Measurements from ENCODE around the gene MRPL34.

The MRPL34 gene

GRCh38 chr19:17311455-17312188 lies 6.0 kb downstream of the MRPL34 start:
- H3K9me3 ChIP-seq (ENCODE audit: control insufficient read depth, insufficient read depth, low read length) = no peaks in the 10 kb centered on the region
- H3K4me1 ChIP-seq (ENCODE audit: control insufficient read depth, insufficient read depth, low read length) = peaks cover 6% of the 10 kb centered on the region
- H3K27ac ChIP-seq (ENCODE audit: low read depth, low read length) = peak overlapping the region; percentile 80
- H3K4me3 ChIP-seq (ENCODE audit: low read depth, low read length) = no peak overlapping the region
- peaks cover 32% of the 10 kb centered on the region for H3K36me3 ChIP-seq (ENCODE audit: control insufficient read depth, insufficient read depth, low read length)
- no peak overlapping the region for H3K9ac ChIP-seq (ENCODE audit: low read depth, low read length)
- no peaks in the 10 kb centered on the region for H3K27me3 ChIP-seq (ENCODE audit: control insufficient read depth, insufficient read depth, low read length)

GRCh38 chr19:17312189-17313113 lies 6.8 kb downstream of the MRPL34 start:
- peaks cover 32% of the 10 kb centered on the region for H3K36me3 ChIP-seq (ENCODE audit: control insufficient read depth, insufficient read depth, low read length)
- peaks cover 6% of the 10 kb centered on the region for H3K4me1 ChIP-seq (ENCODE audit: control insufficient read depth, insufficient read depth, low read length)
- no peaks in the 10 kb centered on the region for H3K9me3 ChIP-seq (ENCODE audit: control insufficient read depth, insufficient read depth, low read length)
- peak overlapping the region; percentile 80 for H3K27ac ChIP-seq (ENCODE audit: low read depth, low read length)
- H3K4me3 ChIP-seq (ENCODE audit: low read depth, low read length) = no peak overlapping the region
- no peak overlapping the region for H3K9ac ChIP-seq (ENCODE audit: low read depth, low read length)
- no peaks in the 10 kb centered on the region for H3K27me3 ChIP-seq (ENCODE audit: control insufficient read depth, insufficient read depth, low read length)

GRCh38 chr19:17314007-17314593 lies 8.4 kb downstream of the MRPL34 start:
- Histone ChIP-seq H3K9me3 (ENCODE audit: control insufficient read depth, insufficient read depth, low read length) (no peaks in the 10 kb centered on the region), H3K4me3 (ENCODE audit: low read depth, low read length) (no peak overlapping the region), H3K9ac (ENCODE audit: low read depth, low read length) (no peak overlapping the region), H3K27me3 (ENCODE audit: control insufficient read depth, insufficient read depth, low read length) (no peaks in the 10 kb centered on the region), H3K27ac (ENCODE audit: low read depth, low read length) (no peak overlapping the region), H3K36me3 (ENCODE audit: control insufficient read depth, insufficient read depth, low read length) (peaks cover 34% of the 10 kb centered on the region), H3K4me1 (ENCODE audit: control insufficient read depth, insufficient read depth, low read length) (peaks cover 6% of the 10 kb centered on the region)

DNA sequence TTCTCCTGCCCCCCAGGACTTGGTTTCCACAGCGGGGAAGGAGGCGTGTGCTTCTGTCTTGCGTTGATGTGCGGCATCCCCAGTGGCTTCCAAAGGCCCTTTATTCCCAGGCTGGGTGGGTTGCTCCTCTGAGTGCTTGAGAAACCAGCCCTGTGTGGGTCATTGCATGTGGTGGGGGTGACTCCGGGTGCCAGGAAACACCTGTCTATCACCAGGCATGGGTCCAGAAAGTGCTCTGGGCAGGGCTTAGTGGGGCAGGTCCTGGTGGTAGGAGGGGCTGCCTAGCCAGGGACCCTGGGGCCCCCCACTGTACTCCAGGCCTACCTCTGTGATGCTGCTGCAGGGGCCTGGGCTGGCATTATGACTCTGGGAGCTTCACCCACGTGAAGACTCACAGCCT lies 13.3 kb downstream of the MRPL34 start:
- Histone ChIP-seq H3K9ac (ENCODE audit: low read depth, low read length) (no peak overlapping the region), H3K4me3 (ENCODE audit: low read depth, low read length) (no peak overlapping the region), H3K27ac (ENCODE audit: low read depth, low read length) (no peak overlapping the region), H3K27me3 (ENCODE audit: control insufficient read depth, insufficient read depth, low read length) (no peaks in the 10 kb centered on the region), H3K4me1 (ENCODE audit: control insufficient read depth, insufficient read depth, low read length) (no peaks in the 10 kb centered on the region), H3K9me3 (ENCODE audit: control insufficient read depth, insufficient read depth, low read length) (no peaks in the 10 kb centered on the region), H3K36me3 (ENCODE audit: control insufficient read depth, insufficient read depth, low read length) (peaks cover 41% of the 10 kb centered on the region)

DNA sequence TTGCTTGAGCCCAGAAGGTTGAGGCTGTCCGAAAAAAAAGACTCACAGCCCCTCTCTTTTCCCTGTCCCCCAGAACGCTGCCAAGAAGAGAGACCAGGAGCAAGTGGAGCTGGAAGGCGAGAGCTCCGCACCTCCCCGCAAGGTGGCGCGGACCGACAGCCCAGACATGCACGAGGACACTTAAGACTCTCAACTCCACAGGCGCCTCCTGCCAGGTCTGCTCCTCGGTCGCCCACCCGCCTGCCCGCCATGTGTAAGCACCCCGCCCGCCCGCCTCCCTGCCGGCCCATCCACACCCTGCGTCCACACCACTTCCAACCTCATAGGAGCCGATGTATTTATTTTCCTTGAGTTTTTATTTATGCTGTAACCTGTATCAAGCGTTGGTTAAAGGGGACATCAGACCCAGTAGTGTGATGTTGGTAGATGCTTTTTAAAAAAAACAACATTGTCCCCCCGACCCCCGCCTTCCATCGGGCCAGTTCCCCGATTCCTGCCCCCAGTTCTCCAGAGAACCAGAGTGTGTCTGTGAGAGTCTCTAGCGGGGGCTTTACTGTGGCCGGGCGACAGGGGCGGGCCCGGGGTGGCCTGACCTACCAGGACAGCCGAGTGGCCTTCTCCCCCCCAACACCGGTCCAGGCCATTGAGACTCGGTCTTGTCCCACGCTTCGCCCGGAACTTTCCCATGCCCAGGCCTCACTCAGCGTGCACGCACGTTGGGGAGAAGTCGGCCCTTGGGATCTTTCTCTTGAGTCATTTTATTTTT lies 14.0 kb downstream of the MRPL34 start:
- Histone ChIP-seq H3K4me3 (ENCODE audit: low read depth, low read length) (no peak overlapping the region), H3K9ac (ENCODE audit: low read depth, low read length) (no peak overlapping the region), H3K27me3 (ENCODE audit: control insufficient read depth, insufficient read depth, low read length) (no peaks in the 10 kb centered on the region), H3K4me1 (ENCODE audit: control insufficient read depth, insufficient read depth, low read length) (no peaks in the 10 kb centered on the region), H3K27ac (ENCODE audit: low read depth, low read length) (no peak overlapping the region), H3K36me3 (ENCODE audit: control insufficient read depth, insufficient read depth, low read length) (peaks cover 39% of the 10 kb centered on the region), H3K9me3 (ENCODE audit: control insufficient read depth, insufficient read depth, low read length) (no peaks in the 10 kb centered on the region)

DNA sequence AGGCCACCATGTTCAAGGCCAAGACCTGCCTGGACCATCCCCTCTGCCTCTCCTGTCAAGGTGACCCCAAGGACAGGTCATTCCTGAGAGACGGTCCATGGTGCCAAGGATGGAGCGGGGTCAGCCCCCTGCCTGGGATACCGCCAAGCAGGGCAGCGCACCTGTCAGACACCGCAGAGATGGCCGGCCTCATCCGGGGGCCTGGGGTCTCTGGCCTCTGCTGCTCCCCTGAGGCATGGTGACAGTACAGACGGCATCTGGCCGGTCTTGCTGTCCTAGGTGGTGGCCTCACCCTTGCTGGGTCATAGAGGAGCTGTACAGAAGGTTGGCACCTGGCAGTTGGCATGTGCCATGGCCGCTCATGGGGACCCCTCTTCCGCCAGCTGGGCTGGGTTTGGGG lies 14.8 kb downstream of the MRPL34 start:
- Histone ChIP-seq H3K9ac (ENCODE audit: low read depth, low read length) (no peak overlapping the region), H3K27ac (ENCODE audit: low read depth, low read length) (no peak overlapping the region), H3K27me3 (ENCODE audit: control insufficient read depth, insufficient read depth, low read length) (no peaks in the 10 kb centered on the region), H3K4me1 (ENCODE audit: control insufficient read depth, insufficient read depth, low read length) (no peaks in the 10 kb centered on the region), H3K4me3 (ENCODE audit: low read depth, low read length) (no peak overlapping the region), H3K36me3 (ENCODE audit: control insufficient read depth, insufficient read depth, low read length) (peaks cover 41% of the 10 kb centered on the region), H3K9me3 (ENCODE audit: control insufficient read depth, insufficient read depth, low read length) (no peaks in the 10 kb centered on the region)

DNA sequence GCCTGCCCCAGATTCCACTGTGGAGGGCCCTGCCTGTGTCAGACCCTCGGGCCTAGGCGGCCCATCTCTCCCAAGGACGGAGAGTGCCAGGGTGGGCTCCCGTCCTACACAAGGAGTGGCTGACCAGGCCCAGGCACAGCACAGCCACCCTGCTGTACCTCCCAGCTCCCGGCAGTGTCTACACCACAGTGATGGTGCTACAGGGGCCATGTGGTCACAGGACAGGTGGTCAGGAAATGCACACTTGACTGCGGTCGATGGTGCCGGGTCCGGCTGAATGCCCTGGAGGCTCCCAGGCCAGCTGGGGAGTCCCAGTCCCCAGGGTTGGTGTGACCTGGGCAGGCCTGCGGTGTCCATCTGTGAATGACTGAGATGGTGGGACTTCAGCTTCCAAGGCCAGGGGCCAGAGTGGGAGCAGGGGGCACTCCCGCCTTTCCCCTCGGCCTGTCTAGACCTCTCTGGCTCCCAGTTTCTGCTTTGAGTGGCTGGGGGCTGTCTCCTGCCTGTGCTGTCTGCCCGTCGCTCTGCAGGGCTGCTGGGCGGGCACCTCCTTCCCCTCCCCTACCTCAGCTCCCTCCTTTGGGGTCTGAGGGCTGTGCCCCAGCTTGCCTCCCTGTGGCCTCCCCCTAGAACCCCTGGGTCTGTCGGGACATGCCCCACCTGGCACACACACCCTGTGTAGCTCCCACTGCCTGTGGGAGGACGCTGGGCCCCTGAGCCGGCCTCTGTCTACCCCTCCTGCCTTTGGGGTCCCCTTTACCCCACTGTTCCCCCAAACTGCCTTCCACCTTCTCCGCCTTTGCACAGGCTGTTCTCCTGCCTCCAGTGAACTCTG lies 16.2 kb downstream of the MRPL34 start:
- no peaks in the 10 kb centered on the region for H3K9me3 ChIP-seq (ENCODE audit: control insufficient read depth, insufficient read depth, low read length)
- peaks cover 43% of the 10 kb centered on the region for H3K36me3 ChIP-seq (ENCODE audit: control insufficient read depth, insufficient read depth, low read length)
- no peak overlapping the region for H3K9ac ChIP-seq (ENCODE audit: low read depth, low read length)
- peak overlapping the region; percentile 50 for H3K27ac ChIP-seq (ENCODE audit: low read depth, low read length)
- H3K27me3 ChIP-seq (ENCODE audit: control insufficient read depth, insufficient read depth, low read length) = no peaks in the 10 kb centered on the region
- no peak overlapping the region for H3K4me3 ChIP-seq (ENCODE audit: low read depth, low read length)
- H3K4me1 ChIP-seq (ENCODE audit: control insufficient read depth, insufficient read depth, low read length) = no peaks in the 10 kb centered on the region

DNA sequence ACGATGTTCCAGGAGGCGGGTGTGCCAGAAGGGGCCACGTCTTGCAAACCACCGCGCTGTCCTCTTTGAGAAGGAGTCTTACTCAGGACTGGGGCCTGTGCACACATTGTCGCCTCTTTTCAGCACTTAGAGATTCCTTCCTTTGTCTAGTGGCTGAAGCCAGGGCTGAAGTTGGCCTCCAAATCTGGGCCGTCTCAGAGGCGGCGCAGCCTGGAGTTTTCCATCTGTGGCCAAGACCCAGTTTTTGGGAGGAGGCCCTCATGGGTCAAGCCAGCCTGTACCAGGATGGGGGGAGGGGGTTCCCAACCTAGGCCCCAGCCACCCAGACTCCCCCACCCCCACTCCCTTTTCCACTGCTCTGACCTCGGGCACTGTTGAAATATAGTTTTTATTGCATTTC lies 17.2 kb downstream of the MRPL34 start:
- Histone ChIP-seq H3K36me3 (ENCODE audit: control insufficient read depth, insufficient read depth, low read length) (peaks cover 44% of the 10 kb centered on the region), H3K27me3 (ENCODE audit: control insufficient read depth, insufficient read depth, low read length) (no peaks in the 10 kb centered on the region), H3K27ac (ENCODE audit: low read depth, low read length) (peak overlapping the region; percentile 50), H3K4me1 (ENCODE audit: control insufficient read depth, insufficient read depth, low read length) (no peaks in the 10 kb centered on the region), H3K9ac (ENCODE audit: low read depth, low read length) (no peak overlapping the region), H3K9me3 (ENCODE audit: control insufficient read depth, insufficient read depth, low read length) (no peaks in the 10 kb centered on the region), H3K4me3 (ENCODE audit: low read depth, low read length) (no peak overlapping the region)

GRCh38 chr19:17323300-17323963 lies 17.8 kb downstream of the MRPL34 start:
- H3K4me3 ChIP-seq (ENCODE audit: low read depth, low read length) = no peak overlapping the region
- H3K27ac ChIP-seq (ENCODE audit: low read depth, low read length) = no peak overlapping the region
- H3K36me3 ChIP-seq (ENCODE audit: control insufficient read depth, insufficient read depth, low read length) = peaks cover 44% of the 10 kb centered on the region
- H3K27me3 ChIP-seq (ENCODE audit: control insufficient read depth, insufficient read depth, low read length) = no peaks in the 10 kb centered on the region
- H3K9me3 ChIP-seq (ENCODE audit: control insufficient read depth, insufficient read depth, low read length) = no peaks in the 10 kb centered on the region
- H3K4me1 ChIP-seq (ENCODE audit: control insufficient read depth, insufficient read depth, low read length) = no peaks in the 10 kb centered on the region
- no peak overlapping the region for H3K9ac ChIP-seq (ENCODE audit: low read depth, low read length)
